Measurements from ENCODE around the gene GPATCH11. TPM values are rescaled to one million over a fixed set of nuclear protein-coding genes. Genes with fewer than 3 reads are reported as not detected.

Gene GPATCH11
- total RNA-seq: 1 to 10 TPM; 7.1 to 7.3 TPM

DNA sequence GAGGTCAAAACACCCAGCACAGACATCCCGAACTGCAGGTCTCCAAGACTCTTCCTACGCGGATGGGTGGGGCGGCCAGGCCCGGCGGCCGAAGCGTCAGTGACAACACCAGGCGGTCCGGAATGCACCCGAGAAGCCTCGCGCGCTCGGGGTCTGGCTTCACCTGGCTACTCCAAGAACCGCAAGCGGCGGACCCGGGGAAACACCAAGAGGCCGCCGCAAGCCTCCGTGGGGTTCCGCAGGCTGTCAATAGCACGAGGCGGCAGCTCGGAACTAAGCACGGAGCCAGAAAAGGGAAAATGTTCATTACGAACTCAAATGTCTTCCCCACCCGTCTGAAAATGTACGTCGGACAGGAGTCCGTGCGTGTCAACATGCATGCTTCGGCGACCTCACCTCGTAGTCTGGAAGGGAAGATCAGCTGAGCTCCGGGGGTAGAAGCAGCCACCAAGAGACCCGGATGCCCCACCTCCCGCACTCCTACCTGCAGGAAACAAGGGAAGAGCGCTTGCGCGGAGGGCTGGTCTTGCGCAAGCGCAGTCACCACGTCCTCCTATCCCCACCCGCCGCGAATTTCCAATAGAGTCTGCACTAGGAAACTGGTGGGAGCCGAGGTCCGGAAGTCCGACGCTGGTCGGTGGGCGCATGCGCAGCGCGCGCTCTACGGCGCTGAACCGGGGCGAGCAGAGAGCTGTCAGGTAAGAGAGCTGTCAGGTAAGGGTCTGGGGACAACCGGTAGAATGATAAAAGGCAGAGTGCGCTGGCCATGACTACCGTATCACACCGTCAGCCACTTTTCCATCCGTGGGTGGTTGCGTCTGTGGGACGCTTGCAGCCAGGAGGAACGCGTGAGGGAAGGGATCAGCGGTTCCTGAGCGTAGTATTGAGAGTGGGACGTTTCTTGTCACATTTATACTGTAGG, at the start of gene GPATCH11, which contains the start of gene HEATR5B:
GPATCH11 (plus strand) TSS at position 646 of the 922 bp plus-strand sequence. CDS start 3,864 bp downstream, outside the sequence.
HEATR5B (minus strand) TSS at position 500 of the 922 bp plus-strand sequence. CDS start 958 bp downstream, outside the sequence.
- H3K27ac ChIP-seq: peak within 1 kb of the TSS; percentile 87
- no peaks in the 10 kb centered on the region for H3K27me3 ChIP-seq
- H3K9me3 ChIP-seq: no peaks in the 10 kb centered on the region
- intact Hi-C loops (cut with DNase I): no loop called here
- TF ChIP-seq, protein P1, sequence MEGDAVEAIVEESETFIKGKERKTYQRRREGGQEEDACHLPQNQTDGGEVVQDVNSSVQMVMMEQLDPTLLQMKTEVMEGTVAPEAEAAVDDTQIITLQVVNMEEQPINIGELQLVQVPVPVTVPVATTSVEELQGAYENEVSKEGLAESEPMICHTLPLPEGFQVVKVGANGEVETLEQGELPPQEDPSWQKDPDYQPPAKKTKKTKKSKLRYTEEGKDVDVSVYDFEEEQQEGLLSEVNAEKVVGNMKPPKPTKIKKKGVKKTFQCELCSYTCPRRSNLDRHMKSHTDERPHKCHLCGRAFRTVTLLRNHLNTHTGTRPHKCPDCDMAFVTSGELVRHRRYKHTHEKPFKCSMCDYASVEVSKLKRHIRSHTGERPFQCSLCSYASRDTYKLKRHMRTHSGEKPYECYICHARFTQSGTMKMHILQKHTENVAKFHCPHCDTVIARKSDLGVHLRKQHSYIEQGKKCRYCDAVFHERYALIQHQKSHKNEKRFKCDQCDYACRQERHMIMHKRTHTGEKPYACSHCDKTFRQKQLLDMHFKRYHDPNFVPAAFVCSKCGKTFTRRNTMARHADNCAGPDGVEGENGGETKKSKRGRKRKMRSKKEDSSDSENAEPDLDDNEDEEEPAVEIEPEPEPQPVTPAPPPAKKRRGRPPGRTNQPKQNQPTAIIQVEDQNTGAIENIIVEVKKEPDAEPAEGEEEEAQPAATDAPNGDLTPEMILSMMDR (IDR thresholded peaks at IDR 0.05): no peak
- no peaks in the 10 kb centered on the region for H3K4me1 ChIP-seq
- no peaks in the 10 kb centered on the region for H3K36me3 ChIP-seq
- H3K9ac ChIP-seq (ENCODE audit: low read depth in 2 of 2, low read length in 2 of 2): peak within 1 kb of the TSS; percentile 87 to 89
- peak within 1 kb of the TSS; percentile 91 for H3K4me3 ChIP-seq
- DNase-seq: peak; percentile 96

DNA sequence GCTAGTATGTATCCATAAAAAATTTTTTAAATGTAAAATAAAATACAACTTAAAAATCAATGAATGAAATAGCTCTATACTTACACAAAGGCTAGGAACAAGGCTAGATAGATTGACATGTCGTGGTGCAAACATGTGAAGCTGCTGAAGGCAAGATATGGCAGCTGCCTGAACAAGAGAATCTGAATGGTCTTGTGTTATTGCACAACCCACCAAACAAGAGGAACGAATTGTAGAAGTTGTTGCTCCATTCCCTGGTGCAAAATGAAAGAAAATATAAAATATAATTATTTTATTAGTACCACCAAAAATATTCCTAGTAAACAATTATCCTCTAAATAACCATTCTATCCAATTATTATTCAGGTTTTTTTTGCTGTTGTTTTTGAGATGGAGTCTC, 46.5 kb upstream of the GPATCH11 start:
- Histone ChIP-seq H3K36me3 (no peaks in the 10 kb centered on the region), H3K4me1 (no peaks in the 10 kb centered on the region), H3K9me3 (no peaks in the 10 kb centered on the region), H3K27me3 (no peaks in the 10 kb centered on the region), H3K4me3 (no peak overlapping the region), H3K27ac (no peak overlapping the region), H3K9ac (ENCODE audit: low read depth in 2 of 2, low read length in 2 of 2) (no peak overlapping the region)
- intact Hi-C loops (cut with DNase I): no loop called here
- TF ChIP-seq, protein P1 (IDR thresholded peaks at IDR 0.05): no peak
- DNase-seq: no peak

DNA sequence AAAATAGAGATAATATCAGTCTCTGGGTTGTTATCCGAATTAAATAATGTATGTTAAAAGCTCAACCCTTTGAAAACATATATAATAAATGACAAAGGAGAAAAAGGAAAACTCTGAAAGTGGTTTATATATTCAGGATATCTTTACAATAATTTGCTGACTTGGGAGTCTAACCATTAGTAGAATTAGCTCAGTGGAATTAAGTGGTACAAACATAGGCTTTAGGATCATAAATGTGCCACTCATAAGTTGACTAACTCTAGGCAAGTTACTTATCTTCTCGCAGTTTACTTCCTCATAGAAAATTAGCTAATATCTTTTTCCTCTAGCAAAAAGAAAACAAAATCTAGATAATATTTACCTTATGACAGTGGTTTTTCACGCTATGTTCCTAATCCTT, 44.7 kb upstream of the GPATCH11 start:
- H3K36me3 ChIP-seq: no peaks in the 10 kb centered on the region
- H3K9me3 ChIP-seq: no peaks in the 10 kb centered on the region
- no peak overlapping the region for H3K9ac ChIP-seq (ENCODE audit: low read depth in 2 of 2, low read length in 2 of 2)
- DNase-seq: no peak
- H3K27me3 ChIP-seq: no peaks in the 10 kb centered on the region
- no peak overlapping the region for H3K4me3 ChIP-seq
- no peak overlapping the region for H3K27ac ChIP-seq
- intact Hi-C loops (cut with DNase I): no loop called here
- no peaks in the 10 kb centered on the region for H3K4me1 ChIP-seq
- TF ChIP-seq, protein P1 (IDR thresholded peaks at IDR 0.05): no peak

DNA sequence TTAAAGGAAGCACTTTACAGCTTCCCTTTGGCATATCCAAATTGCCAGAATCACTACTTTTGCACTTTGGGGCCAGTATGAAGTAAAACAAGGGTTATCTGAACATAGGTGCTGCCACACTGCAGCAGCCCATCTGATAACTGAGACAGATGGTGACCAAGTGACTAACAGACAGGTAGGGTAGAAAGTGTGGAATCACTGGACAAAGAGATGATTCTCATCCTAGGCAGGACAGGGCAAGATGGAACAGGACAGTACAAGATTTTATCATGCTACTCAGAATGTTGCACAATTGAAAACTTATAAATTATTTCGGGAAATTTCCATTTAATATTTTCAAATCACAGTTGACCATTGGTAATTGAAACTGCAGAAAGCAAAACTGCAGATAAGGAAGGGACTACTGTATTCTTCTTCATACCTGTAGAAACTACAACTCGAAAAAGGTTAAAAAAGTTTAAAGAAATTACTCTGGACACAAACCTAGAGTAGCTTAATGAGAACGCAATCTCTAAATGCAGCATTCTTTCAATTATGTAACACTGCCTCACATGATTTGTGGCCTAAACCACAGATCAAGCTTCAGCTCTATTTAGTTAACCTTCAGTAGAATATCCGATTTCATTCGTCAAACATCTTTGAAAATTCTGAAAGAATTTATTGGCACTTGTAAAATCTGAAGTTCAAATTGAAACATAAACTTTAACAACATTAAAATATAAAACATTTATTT, 31.6 kb upstream of the GPATCH11 start:
- TF ChIP-seq, protein P1 (IDR thresholded peaks at IDR 0.05): no peak
- Histone ChIP-seq H3K9me3 (no peaks in the 10 kb centered on the region), H3K4me3 (no peak overlapping the region), H3K4me1 (no peaks in the 10 kb centered on the region), H3K36me3 (peaks cover 14% of the 10 kb centered on the region), H3K27ac (no peak overlapping the region), H3K27me3 (no peaks in the 10 kb centered on the region), H3K9ac (ENCODE audit: low read depth in 2 of 2, low read length in 2 of 2) (no peak overlapping the region)
- DNase-seq: no peak
- intact Hi-C loops (cut with DNase I): no loop called here

DNA sequence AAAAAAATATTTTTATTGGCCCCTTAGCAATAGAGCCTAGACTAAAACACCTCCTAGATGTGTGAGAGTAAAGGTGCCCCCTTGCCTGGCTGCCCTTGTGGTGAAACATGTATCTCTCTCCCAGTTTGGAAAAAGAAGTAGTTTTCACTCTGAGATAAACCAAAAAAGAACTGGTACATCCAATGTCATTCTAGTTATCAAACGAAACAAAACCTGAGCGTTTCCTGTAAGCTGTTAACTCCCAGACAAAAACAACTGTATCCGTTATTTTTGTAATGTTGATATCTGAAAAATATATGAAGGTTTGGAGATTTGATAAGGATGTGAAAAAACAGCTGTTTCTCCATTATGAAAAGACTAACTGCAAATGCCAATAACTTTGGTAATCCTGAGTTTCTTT, 24.5 kb upstream of the GPATCH11 start:
- H3K4me3 ChIP-seq: no peak overlapping the region
- intact Hi-C loops (cut with DNase I): no loop called here
- DNase-seq: no peak
- no peaks in the 10 kb centered on the region for H3K4me1 ChIP-seq
- H3K36me3 ChIP-seq: peaks cover 24% of the 10 kb centered on the region
- no peaks in the 10 kb centered on the region for H3K9me3 ChIP-seq
- no peaks in the 10 kb centered on the region for H3K27me3 ChIP-seq
- TF ChIP-seq, protein P1 (IDR thresholded peaks at IDR 0.05): no peak
- H3K27ac ChIP-seq: no peak overlapping the region
- H3K9ac ChIP-seq (ENCODE audit: low read depth in 2 of 2, low read length in 2 of 2): no peak overlapping the region
